OCI-LY3 (cell line): ENCODE results near the gene SPSB1.

Experiments
- H2AFZ ChIP-seq: fragments of 200-600, 300-600 bp; shearing (Covaris generic); 2 replicates; pipeline ENCODE4 v1.6.0; 2014; ENCODE audit warnings: antibody characterized with exemption, low read depth, low read length
- H3K27ac ChIP-seq: fragments of 200-600, 300-600 bp; sonication (generic); 2 replicates; pipeline ENCODE4 v1.5.1; 2014; ENCODE audit warnings: mild to moderate bottlenecking, low read length, moderate library complexity, mixed read lengths
- H3K27me3 ChIP-seq: fragments of 200-600, 300-600 bp; sonication (generic); 2 replicates; pipeline ENCODE4 v1.6.1; 2014; ENCODE audit warnings: low read depth, low read length, mixed read lengths
- H3K36me3 ChIP-seq: fragments of 200-600, 300-600 bp; sonication (generic); replicated peaks from 2 replicates; pipeline ENCODE3; 2014; ENCODE audit warnings: low read depth, low read length, mixed read lengths
- H3K4me1 ChIP-seq: fragments of 300-600, 200-600 bp; sonication (generic); 2 replicates; pipeline ENCODE4 v1.6.1; 2014; ENCODE audit warnings: low read length, mixed read lengths
- H3K4me2 ChIP-seq: fragments of 200-600, 300-600 bp; sonication (generic); 2 replicates; pipeline ENCODE4 v1.6.1; 2014; ENCODE audit warnings: low read length, mixed read lengths
- H3K4me3 ChIP-seq: fragments of 300-600, 200-600 bp; sonication (generic); 2 replicates; pipeline ENCODE4 v1.5.1; 2014; ENCODE audit warnings: antibody characterized with exemption, mild to moderate bottlenecking, low read length, moderate library complexity
- H3K79me2 ChIP-seq: fragments of 300-600, 200-600 bp; shearing (Covaris generic); 2 replicates; pipeline ENCODE4 v1.6.1; 2014; ENCODE audit warnings: mild to moderate bottlenecking, low read length, mixed read lengths
- H3K9ac ChIP-seq: fragments of 300-600, 200-600 bp; shearing (Covaris generic); 2 replicates; pipeline ENCODE4 v1.6.0; 2014; ENCODE audit warnings: mild to moderate bottlenecking, low read length, moderate library complexity
- H3K9me3 ChIP-seq: fragments of 200-600, 300-600 bp; shearing (Covaris generic); 2 replicates; pipeline ENCODE4 v1.6.1; 2014; ENCODE audit warnings: low read length, mixed read lengths; ENCODE audit not compliant: insufficient read depth
- H4K20me1 ChIP-seq: fragments of 200-600, 300-600 bp; sonication (generic); 2 replicates; pipeline ENCODE4 v1.6.1; 2016; ENCODE audit warnings: low read length, mixed read lengths; ENCODE audit not compliant: insufficient read depth
- EZH2phosphoT487 ChIP-seq: fragments of 200-600 bp; shearing (Covaris generic); IDR thresholded peaks from 2 replicates; pipeline ENCODE4 v1.6.1; 2018; ENCODE audit warnings: antibody characterized with exemption, mixed run types, low read depth
- TF ChIP-seq, protein P1 (sequence below): fragments of 200-600, 300-600 bp; sonication (generic); IDR thresholded peaks from 2 replicates; pipeline ENCODE4 v1.5.1; 2014; ENCODE audit warnings: antibody characterized with exemption, low read length, low read depth

Gene SPSB1

DNA sequence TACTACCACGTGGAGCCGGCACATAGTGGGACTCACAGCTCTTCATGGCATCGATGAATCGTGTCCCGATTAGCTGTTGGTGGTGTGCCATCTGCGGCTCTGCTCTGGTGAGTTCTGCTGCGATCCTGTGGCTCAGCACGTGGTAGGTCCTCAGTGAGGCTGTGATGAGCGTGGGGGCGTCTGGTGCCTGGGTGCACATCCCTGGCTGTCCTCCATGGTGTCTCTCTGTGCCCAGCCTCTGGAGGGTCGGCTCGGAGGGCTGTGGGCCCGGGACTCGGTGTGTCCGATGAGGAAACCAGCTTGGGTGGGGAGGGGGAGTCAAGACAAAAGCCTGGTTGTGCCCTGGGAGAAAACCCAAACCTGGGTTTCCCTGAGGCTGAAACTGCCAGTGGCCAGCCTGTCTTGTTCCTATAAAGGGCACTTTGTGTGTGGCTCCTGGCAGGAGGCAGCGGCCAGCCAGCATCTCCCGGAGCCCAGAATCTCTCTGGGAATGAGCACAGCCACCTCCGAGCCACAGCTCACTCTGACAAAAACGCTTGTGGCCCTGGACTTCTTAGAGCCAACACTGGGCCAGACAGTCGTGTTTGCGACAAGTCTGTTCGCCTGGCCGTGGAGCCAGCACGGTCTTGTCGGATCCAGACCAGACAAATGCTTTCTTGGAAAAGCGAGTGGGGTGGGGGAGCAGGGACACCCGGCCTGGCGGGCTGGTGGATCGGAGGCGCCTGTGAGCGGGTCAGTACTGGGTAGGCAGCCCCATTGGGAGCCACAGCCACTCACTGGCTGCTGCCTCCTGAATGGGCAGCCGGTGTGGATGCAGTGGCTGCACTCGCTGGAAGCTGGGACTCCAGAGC, 31.8 kb downstream of the SPSB1 start:
- Histone ChIP-seq H3K36me3 (no peaks in the 10 kb centered on the region), H4K20me1 (no peaks in the 10 kb centered on the region), H3K79me2 (no peaks in the 10 kb centered on the region), H3K4me3 (no peak overlapping the region), H3K9me3 (no peaks in the 10 kb centered on the region), H3K4me2 (no peak overlapping the region), H3K27ac (no peak overlapping the region), H3K9ac (no peak overlapping the region), H2AFZ (no peak overlapping the region), H3K27me3 (no peaks in the 10 kb centered on the region), H3K4me1 (peaks cover 10% of the 10 kb centered on the region)
- TF ChIP-seq EZH2phosphoT487, result no peak
- TF ChIP-seq, protein P1, sequence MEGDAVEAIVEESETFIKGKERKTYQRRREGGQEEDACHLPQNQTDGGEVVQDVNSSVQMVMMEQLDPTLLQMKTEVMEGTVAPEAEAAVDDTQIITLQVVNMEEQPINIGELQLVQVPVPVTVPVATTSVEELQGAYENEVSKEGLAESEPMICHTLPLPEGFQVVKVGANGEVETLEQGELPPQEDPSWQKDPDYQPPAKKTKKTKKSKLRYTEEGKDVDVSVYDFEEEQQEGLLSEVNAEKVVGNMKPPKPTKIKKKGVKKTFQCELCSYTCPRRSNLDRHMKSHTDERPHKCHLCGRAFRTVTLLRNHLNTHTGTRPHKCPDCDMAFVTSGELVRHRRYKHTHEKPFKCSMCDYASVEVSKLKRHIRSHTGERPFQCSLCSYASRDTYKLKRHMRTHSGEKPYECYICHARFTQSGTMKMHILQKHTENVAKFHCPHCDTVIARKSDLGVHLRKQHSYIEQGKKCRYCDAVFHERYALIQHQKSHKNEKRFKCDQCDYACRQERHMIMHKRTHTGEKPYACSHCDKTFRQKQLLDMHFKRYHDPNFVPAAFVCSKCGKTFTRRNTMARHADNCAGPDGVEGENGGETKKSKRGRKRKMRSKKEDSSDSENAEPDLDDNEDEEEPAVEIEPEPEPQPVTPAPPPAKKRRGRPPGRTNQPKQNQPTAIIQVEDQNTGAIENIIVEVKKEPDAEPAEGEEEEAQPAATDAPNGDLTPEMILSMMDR, result no peak

DNA sequence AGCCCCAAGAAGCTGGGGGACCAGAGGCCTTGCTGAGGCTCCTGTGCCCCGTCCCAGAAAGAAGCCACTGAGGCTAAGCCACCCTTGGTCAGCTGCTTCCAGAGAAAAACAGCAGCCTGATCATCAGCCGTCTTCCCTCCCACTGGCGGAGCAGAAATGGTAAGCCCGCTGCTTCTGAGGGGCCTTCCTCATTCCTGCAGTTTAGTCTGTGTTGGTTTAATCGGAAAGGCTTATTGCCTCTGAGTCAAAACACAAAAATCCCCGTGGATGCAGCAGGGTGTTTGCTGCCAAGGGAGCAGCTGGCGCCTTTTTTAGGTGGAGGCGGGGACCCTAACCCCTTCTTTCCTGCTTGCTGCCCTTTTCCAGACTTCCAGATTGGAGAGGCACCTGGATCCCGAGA, 33.9 kb downstream of the SPSB1 start:
- no peaks in the 10 kb centered on the region for H3K9me3 ChIP-seq
- no peak overlapping the region for H3K4me3 ChIP-seq
- H3K27me3 ChIP-seq, result no peaks in the 10 kb centered on the region
- no peaks in the 10 kb centered on the region for H3K4me1 ChIP-seq
- no peaks in the 10 kb centered on the region for H3K79me2 ChIP-seq
- TF ChIP-seq, protein P1, result no peak
- TF ChIP-seq EZH2phosphoT487, result no peak
- H3K4me2 ChIP-seq, result no peak overlapping the region
- no peaks in the 10 kb centered on the region for H4K20me1 ChIP-seq
- H3K27ac ChIP-seq, result no peak overlapping the region
- H3K9ac ChIP-seq, result no peak overlapping the region
- H3K36me3 ChIP-seq, result no peaks in the 10 kb centered on the region
- H2AFZ ChIP-seq, result no peak overlapping the region

DNA sequence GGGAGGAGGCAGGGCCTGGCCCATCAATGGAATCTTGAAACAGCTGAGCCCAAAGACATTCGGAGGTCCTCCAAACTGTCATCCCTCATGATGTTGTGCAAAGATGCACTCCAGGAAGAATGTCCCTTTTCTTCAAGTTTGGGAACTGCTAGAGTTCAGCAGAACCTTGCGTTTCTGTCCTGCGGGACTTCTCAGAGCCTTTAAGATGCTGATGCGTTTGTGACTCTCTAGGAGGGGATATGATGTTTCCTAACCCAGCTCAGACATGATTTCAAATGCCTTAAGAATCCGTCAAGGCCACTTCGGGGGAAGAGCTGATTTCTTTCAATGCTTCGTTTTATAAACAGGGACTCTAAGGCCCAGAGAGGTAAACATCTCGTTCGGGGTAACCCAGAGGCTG, 35.5 kb downstream of the SPSB1 start:
- no peak overlapping the region for H3K4me3 ChIP-seq
- H3K79me2 ChIP-seq, result no peaks in the 10 kb centered on the region
- no peak overlapping the region for H3K4me2 ChIP-seq

DNA sequence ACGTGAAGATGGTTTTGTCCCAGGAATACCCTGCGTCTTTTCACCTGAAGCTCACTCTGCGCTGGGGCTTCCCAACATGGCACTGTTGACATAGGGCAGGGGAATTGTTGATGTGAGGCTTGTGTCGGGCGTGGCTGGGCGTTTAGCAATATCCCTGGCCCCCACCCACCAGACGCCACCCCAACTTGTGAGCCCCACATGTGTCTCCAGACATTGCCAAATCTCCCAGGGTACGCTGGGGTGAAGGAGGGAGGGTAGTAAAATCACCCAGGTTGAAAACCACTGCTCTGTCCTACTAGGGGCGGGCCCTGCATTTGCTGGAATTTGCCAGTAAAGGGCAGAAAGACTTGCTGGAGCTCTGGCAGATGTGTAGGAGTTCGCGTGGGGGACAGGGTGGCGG, 36.0 kb downstream of the SPSB1 start:
- Histone ChIP-seq H3K9ac (no peak overlapping the region), H3K4me3 (no peak overlapping the region), H3K9me3 (no peaks in the 10 kb centered on the region), H3K27ac (no peak overlapping the region), H3K79me2 (no peaks in the 10 kb centered on the region), H3K27me3 (no peaks in the 10 kb centered on the region), H4K20me1 (no peaks in the 10 kb centered on the region), H3K4me1 (no peaks in the 10 kb centered on the region), H3K36me3 (no peaks in the 10 kb centered on the region), H3K4me2 (no peak overlapping the region), H2AFZ (no peak overlapping the region)
- no peak for TF ChIP-seq EZH2phosphoT487
- TF ChIP-seq, protein P1, result no peak

More for the DNA sequence above, 35.5 kb downstream of the SPSB1 start:
- no peak overlapping the region for H3K9ac ChIP-seq
- H3K9me3 ChIP-seq, result no peaks in the 10 kb centered on the region
- H3K27ac ChIP-seq, result no peak overlapping the region
- TF ChIP-seq, protein P1, result no peak
- TF ChIP-seq EZH2phosphoT487, result no peak
- no peaks in the 10 kb centered on the region for H3K4me1 ChIP-seq
- no peaks in the 10 kb centered on the region for H3K36me3 ChIP-seq
- H3K27me3 ChIP-seq, result no peaks in the 10 kb centered on the region
- no peak overlapping the region for H2AFZ ChIP-seq
- H4K20me1 ChIP-seq, result no peaks in the 10 kb centered on the region
